GM18511 (cell line): ENCODE results near the gene SELENOO.

Experiments used
- ATAC-seq: cut with Tn5 transposase; IDR thresholded peaks from one replicate; pipeline ENCODE4 v1.9.1; 2021; ENCODE audit warnings: mild to moderate bottlenecking, moderate library complexity; ENCODE audit not compliant: unreplicated experiment

The SELENOO gene

GRCh38 chr22:50216055-50216683 is 15.4 kb downstream of the SELENOO start:
- ATAC-seq, result no peak

- no peak for ATAC-seq
Observed at GRCh38 chr22:50216684-50217520, 16.1 kb downstream of the SELENOO start.

GRCh38 chr22:50217543-50218152 is 16.8 kb downstream of the SELENOO start:
- ATAC-seq, result no peak

- ATAC-seq, result no peak
Observed at GRCh38 chr22:50218153-50218995, 17.6 kb downstream of the SELENOO start.

- ATAC-seq, result no peak
Observed at GRCh38 chr22:50218996-50219727, 18.4 kb downstream of the SELENOO start.

GRCh38 chr22:50219800-50220602 is 19.2 kb downstream of the SELENOO start:
- no peak for ATAC-seq

- ATAC-seq, result no peak
Observed at GRCh38 chr22:50220603-50221409, 20.0 kb downstream of the SELENOO start.

- no peak for ATAC-seq
Observed at GRCh38 chr22:50221410-50222300, 20.8 kb downstream of the SELENOO start.

- no peak for ATAC-seq
Observed at GRCh38 chr22:50222508-50222907, 21.7 kb downstream of the SELENOO start.

- no peak for ATAC-seq
Observed at GRCh38 chr22:50224071-50224470, 23.3 kb downstream of the SELENOO start.

GRCh38 chr22:50225200-50225969 is 24.6 kb downstream of the SELENOO start:
- ATAC-seq, result no peak

- ATAC-seq, result no peak
Observed at GRCh38 chr22:50226063-50226874, 25.5 kb downstream of the SELENOO start.

- ATAC-seq, result no peak
Observed at GRCh38 chr22:50226875-50227165, 26.0 kb downstream of the SELENOO start.

- no peak for ATAC-seq
Observed at GRCh38 chr22:50227579-50228215, 26.9 kb downstream of the SELENOO start.

GRCh38 chr22:50228366-50228765 is 27.6 kb downstream of the SELENOO start:
- no peak for ATAC-seq

- no peak for ATAC-seq
Observed at GRCh38 chr22:50229370-50229769, 28.6 kb downstream of the SELENOO start.
